Measurements from ENCODE around the gene TMEM69.
"Not testable (repeated sequence)": the region's sequence is repeated elsewhere in the genome, so short reads cannot be mapped to it uniquely, and the experiment has no call there.

Gene TMEM69

DNA sequence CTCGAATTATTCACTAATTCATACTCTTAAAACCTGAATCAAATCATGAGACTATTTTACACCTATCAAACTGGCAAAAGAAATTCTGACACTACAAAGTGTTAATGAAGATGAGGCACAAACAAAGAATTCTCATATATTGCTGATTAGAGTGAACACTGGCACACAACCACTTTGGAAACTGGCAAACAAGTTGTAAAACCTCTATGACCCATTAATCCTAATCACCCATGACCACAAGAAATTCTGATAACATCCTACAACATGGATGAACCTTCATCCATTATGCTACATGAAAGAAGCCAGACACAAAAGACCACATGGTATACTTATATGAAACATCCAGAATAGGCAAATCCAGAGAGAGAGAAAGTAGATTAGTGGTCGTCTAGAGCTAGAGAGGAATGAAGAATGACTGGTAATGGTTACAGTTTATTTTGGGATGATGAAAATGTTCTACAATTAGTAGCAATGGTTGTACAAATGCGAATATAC, 10.2 kb upstream of the TMEM69 start:
- DNase-seq (ENCODE audit: low read depth in 2 of 2): no peak

GRCh38 chr1:45678489-45678888, 9.5 kb upstream of the TMEM69 start:
- no peak for DNase-seq (ENCODE audit: low read depth in 2 of 2)

- DNase-seq (ENCODE audit: low read depth in 2 of 2): no peak
These were observed 8.9 kb upstream of the TMEM69 start for GRCh38 chr1:45679123-45679522.

- DNase-seq (ENCODE audit: low read depth in 2 of 2): no peak
These were observed 5.0 kb upstream of the TMEM69 start for GRCh38 chr1:45682942-45683341.

DNA sequence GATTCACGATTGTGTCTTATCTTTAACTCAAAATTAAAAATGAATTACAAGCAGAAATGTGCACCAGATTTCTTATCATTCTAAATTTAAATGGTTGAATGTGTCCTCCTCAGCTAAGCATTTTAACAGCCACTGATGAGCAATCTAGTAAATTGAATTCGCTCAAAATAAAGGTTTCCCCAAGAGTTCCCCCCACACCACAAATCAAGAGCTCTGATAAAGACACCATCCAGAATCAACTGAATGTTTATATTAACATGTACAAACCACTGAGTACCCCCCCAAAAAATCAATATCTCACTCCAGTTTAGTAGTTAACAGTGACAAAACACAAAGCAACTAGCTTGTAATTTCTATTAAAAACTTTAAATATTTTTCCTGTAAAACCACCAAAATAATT, 3.6 kb upstream of the TMEM69 start:
- DNase-seq (ENCODE audit: low read depth in 2 of 2): no peak

GRCh38 chr1:45685308-45686014, 2.5 kb upstream of the TMEM69 start:
- no peak for DNase-seq (ENCODE audit: low read depth in 2 of 2)

GRCh38 chr1:45686015-45686287, 2.0 kb upstream of the TMEM69 start:
- peak; percentile 42 to 47 for DNase-seq (ENCODE audit: low read depth in 2 of 2)

GRCh38 chr1:45686288-45687013, 1.5 kb upstream of the TMEM69 start, which contains the start of gene GPBP1L1:
TSS of gene GPBP1L1 (minus strand) at chr1:45686533. CDS start at chr1:45659087, 27,446 bp downstream.
- peak; percentile 95 to 98 for DNase-seq (ENCODE audit: low read depth in 2 of 2)

- DNase-seq (ENCODE audit: low read depth in 2 of 2): peak; percentile 90 to 92
These were observed 797 bp upstream of the TMEM69 start for GRCh38 chr1:45687014-45687753.

DNA sequence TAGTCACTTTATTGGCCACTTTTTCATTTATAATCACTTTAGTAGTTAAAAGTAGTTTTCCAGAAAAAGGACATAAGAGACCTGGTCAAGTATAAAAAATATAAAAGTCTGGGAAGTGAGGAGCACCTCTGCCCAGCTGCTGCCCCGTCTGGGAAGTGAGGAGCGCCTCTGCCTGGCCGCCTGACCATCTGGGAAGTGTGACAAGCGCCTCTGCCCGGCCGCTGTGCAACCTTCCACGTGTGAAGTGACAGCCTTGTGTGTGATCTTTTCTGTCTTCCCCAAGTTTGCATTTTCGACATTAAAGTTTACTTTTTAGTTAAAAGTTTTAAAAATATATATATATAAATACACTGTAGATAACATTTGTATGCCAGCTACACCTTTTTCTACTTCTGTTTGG, 5.8 kb downstream of the TMEM69 start:
- not testable (repeated sequence) for DNase-seq (ENCODE audit: low read depth in 2 of 2)

DNA sequence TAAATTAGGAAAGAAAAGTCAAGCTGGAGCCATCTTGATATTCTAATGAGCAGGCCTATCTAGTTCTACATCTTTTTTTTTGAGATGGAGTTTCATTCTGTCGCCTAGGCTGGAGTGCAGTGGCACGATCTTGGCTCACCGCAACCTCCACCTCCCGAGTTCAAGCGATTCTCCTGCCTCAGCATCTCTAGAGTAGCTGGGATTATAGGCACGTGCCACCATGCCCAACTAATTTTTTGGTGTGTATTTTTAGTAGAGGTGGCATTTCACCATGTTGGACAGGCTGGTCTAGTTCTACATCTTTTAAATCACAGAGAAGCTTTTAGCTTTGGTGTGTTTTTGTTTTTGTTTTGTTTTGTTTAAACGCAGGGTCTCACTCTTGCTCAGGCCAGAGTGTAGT, 6.8 kb downstream of the TMEM69 start:
- no peak for DNase-seq (ENCODE audit: low read depth in 2 of 2)

DNA sequence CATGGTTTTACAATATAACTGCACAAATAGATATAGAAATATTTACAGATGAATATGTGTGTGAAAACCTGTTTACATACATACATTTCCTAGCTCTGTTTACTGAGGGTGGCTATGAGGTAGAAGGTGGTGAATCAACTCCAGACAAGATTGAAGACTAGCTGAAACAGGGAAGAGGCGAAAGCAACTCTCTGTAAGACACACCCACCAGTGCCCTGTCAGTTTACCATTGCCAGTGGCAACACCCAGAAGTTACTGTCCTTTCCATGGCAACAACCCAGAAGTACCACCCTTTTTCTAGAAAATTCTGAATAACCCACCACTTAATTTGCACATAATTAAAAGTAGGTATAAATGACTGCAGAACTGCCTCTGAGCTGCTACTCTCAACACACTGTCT, 16.7 kb downstream of the TMEM69 start:
- no peak for DNase-seq (ENCODE audit: low read depth in 2 of 2)

DNA sequence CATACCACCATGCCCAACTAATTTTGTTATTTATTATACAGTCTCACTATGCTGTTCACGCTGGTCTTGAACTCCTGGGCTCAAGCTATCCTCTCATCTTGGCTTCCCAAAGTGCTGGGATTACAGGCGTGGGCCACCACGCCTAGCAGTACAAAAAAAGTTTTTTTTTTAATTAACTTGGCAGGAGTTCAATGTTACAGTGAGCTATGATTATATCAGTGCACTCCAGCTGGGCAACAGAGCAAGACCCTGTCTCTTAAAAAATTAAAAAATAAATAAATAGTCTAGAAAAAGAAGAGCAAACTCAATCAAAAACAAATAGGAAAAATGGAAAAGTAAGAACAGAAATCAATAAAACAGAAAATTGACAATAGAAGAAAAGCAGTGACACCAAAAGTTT, 25.7 kb downstream of the TMEM69 start:
- no peak for DNase-seq (ENCODE audit: low read depth in 2 of 2)

GRCh38 chr1:45716700-45717099, 28.7 kb downstream of the TMEM69 start:
- no peak for DNase-seq (ENCODE audit: low read depth in 2 of 2)

DNA sequence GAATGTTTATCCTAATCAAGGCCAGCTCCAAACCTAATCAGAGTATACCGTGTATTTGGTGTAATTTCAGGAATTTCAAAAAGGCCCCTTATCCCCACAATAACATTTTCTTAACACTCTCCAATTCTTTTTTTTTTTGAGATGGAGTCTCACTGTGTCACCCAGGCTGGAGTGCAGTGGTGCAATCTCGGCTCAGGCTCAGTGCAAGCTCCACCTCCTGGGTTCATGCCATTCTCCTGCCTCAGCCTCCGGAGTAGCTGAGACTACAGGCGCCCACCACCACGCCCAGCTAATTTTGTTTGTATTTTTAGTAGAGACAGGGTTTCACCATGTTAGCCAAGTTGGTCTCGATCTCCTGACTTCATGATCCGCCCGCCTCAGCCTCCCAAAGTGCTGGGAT, 29.4 kb downstream of the TMEM69 start:
- not testable (repeated sequence) for DNase-seq (ENCODE audit: low read depth in 2 of 2)

- no peak for DNase-seq (ENCODE audit: low read depth in 2 of 2)
These were observed 30.3 kb downstream of the TMEM69 start for GRCh38 chr1:45718289-45718688.

GRCh38 chr1:45721207-45721606, 33.2 kb downstream of the TMEM69 start:
- no peak for DNase-seq (ENCODE audit: low read depth in 2 of 2)

DNA sequence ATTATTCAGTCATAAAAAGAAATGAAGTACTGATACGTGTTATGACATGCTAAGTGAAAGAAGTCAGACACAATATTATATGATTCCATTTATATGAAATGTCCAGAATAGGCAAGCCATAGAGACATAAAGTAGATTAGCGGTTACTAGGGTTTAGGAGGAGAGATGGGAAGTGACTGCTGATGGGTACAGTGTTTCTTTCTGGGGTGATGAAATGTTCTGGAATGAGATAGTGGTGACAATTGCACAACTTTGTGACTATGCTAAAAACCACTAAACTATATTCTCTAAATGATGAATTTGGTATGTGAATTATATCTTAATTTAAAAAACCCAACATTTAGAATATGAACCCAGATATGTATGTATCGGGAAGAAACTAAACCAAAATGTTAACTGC, 34.8 kb downstream of the TMEM69 start:
- no peak for DNase-seq (ENCODE audit: low read depth in 2 of 2)

DNA sequence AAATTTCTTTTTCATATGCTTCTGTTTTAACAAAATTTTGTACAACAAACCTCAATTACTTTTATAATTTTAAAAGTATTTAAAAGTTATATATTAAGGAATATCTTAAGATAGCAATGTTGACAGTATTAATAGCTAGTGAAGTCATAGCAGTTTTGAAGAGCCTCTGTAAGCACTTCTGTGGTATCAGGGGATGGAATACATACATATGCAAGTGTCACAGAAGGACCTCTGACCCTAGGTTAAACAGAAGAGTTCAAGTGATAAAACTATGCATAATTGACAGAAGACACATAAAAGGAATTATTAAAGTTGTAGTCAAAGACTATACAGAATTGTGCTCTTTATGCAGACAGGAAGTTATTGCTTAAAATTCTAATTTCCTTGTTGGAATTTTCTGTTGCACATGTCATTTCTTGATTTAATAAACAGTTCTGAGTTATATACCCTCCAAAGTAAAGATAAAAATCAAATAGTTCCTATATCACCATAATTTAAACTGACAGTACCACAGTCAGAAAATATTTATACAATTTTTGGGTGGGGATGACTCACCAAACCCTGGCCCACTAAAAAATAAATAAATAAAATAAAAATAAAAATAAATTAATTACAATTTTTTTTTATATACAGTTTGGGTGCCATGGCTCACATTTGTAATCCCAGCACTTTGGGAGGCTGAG, 35.4 kb downstream of the TMEM69 start:
- no peak for DNase-seq (ENCODE audit: low read depth in 2 of 2)

GRCh38 chr1:45726007-45726406, 38.0 kb downstream of the TMEM69 start:
- not testable (repeated sequence) for DNase-seq (ENCODE audit: low read depth in 2 of 2)

- DNase-seq (ENCODE audit: low read depth in 2 of 2): no peak
These were observed 42.2 kb downstream of the TMEM69 start for GRCh38 chr1:45730075-45730779.
